Subcutaneous abdominal adipose tissue (tissue), 5 donors: ENCODE data around the gene TAOK1.

Experiments
- H3K27ac ChIP-seq: one replicate; pipeline ENCODE4 v1.7.0; 2013; ENCODE audit warnings: low read depth, mild to moderate bottlenecking, inconsistent platforms, low read length, moderate library complexity
- H3K27me3 ChIP-seq, 5 donors: one replicate each; pipeline ENCODE4 v1.7.0; 2013; ENCODE audit warnings: low read length in 5 of 5, inconsistent platforms in 1 of 5; ENCODE audit not compliant: control insufficient read depth in 5 of 5, insufficient read depth in 4 of 5
- H3K36me3 ChIP-seq, 5 donors: one replicate each; pipeline ENCODE4 v1.7.0; 2013; ENCODE audit warnings: low read length in 5 of 5; ENCODE audit not compliant: control insufficient read depth in 5 of 5, insufficient read depth in 5 of 5
- H3K4me1 ChIP-seq, 5 donors: one replicate each; pipeline ENCODE4 v1.7.0; 2013; ENCODE audit warnings: low read length in 5 of 5, mild to moderate bottlenecking in 3 of 5, moderate library complexity in 1 of 5; ENCODE audit not compliant: control insufficient read depth in 5 of 5, insufficient read depth in 5 of 5
- H3K4me3 ChIP-seq, 5 donors: one replicate each; pipeline ENCODE4 v1.7.0; 2013; ENCODE audit warnings: low read length in 5 of 5, low read depth in 1 of 5
- H3K9ac ChIP-seq, 5 donors: one replicate each; pipeline ENCODE4 v1.7.0; 2013; ENCODE audit warnings: low read length in 5 of 5, mild to moderate bottlenecking in 4 of 5, moderate library complexity in 3 of 5
- H3K9me3 ChIP-seq, 5 donors: one replicate each; pipeline ENCODE4 v1.7.0; 2013; ENCODE audit warnings: low read length in 5 of 5; ENCODE audit not compliant: control insufficient read depth in 5 of 5
- donor health status: healthy.
- donor health status: healthy.
- donor health status: healthy.
- donor health status: healthy.
- donor health status: healthy.

The TAOK1 gene

DNA sequence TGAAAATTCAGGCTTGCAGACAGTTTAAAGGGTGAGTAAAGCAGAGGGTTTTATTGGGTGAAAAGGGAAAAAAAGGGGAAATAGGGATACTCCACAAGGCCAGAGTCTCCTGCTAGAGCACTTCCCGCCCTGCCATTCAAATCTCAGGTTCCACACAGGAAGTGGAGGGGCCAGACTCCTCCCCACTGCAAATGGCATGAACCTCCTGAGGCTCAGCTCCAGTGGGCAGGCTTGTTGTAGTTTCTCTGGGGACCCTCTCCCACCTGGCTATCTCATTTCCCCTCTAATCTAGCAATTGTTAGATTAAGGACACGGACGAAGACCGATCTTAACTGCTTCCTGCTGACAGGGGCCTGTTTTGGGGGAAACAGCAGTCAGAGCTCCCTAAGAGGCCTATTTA lies 43.4 kb downstream of the TAOK1 start:
- peak overlapping the region in 3 of 5 donors; percentile 6 to 45 (median 20) for H3K9ac ChIP-seq

DNA sequence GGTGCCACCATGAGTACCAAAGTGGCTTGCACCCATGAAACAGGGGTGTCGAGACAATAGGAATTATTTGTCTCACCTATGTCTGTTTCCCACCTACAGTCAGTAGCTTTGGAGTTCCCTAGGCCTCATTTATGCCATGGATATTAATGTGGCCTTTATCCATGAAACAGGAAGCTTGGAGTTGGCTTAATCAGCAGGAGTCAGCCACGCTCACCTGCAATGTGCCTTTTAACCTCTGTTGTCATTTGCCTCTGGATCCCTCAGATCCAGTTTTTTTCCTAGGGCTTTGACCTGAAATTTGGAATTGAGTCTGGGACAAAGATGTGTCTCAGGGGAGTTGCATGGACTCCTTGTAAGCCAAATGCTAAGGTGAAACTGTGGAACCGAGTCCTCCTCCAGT lies 44.4 kb downstream of the TAOK1 start:
- Histone ChIP-seq H3K4me3 (no peak overlapping the region), H3K27me3 (no peaks in the 10 kb centered on the region), H3K4me1 (peaks cover 3 to 24% (median 18%) of the 10 kb centered on the region in 5 donors), H3K27ac (no peak overlapping the region), H3K9ac (no peak overlapping the region), H3K9me3 (no peaks in the 10 kb centered on the region), H3K36me3 (no peaks in the 10 kb centered on the region)

More for the DNA sequence above, 43.4 kb downstream of the TAOK1 start:
- no peaks in the 10 kb centered on the region for H3K36me3 ChIP-seq
- H3K27ac ChIP-seq = no peak overlapping the region
- no peaks in the 10 kb centered on the region for H3K27me3 ChIP-seq
- H3K4me3 ChIP-seq = no peak overlapping the region
- peaks cover 3 to 24% (median 18%) of the 10 kb centered on the region in 5 donors for H3K4me1 ChIP-seq
- H3K9me3 ChIP-seq = no peaks in the 10 kb centered on the region

DNA sequence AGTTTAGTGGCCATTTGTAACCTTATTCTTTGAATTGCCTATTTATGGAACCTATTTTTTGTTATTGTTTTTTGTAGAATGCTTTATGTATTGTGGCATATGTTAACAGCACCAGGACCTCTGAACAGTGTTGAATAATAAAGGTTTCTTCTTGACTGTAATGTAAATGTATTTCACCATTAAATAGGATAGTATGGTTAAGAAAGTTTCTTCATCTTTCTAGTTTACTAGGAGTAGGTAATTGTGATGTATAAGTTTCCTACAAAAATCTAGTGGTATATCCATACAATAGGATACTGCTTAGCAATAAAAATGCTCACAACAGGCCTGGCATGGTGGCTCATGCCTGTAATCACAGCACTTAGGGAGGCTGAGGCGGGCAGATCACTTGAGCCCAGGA lies 52.3 kb downstream of the TAOK1 start:
- Histone ChIP-seq H3K27ac (no peak overlapping the region), H3K4me1 (peaks cover 0 to 16% (median 12%) of the 10 kb centered on the region in 5 donors), H3K36me3 (peaks cover 0 to 3% (median 0%) of the 10 kb centered on the region in 5 donors), H3K9me3 (no peaks in the 10 kb centered on the region), H3K27me3 (no peaks in the 10 kb centered on the region), H3K9ac (no peak overlapping the region), H3K4me3 (no peak overlapping the region)

DNA sequence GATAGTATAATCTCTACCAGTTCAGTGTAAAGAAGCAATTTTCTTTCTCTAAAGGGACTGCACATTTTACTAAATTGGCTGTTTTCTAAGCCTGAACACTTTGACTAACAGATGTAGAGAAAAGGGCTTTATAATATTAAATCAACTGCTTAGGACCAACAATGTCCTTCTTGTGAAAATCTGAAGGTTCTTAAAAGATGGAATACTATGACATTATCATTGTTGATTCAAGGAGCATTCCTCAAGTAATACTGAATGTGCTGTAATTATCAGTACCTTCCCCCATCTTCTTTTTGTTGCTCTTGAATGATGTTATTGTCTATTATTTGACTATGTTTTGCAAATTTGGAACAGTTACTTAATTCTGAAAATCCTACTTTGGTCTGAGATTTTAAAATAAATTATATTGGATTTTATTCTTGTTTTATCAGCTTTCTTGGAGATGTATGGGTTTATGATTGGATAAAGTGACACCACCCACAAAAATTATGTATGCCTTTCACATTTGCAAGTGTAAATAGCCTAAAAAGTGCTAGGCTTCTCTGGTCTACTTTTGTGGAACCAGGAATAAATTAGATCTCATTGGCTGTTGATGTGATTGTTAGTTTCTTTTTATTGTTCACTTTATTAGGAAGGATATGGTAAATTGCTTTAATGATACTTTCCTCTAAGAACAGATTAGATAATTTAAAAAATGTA lies 53.0 kb downstream of the TAOK1 start:
- no peak overlapping the region for H3K4me3 ChIP-seq
- no peak overlapping the region for H3K9ac ChIP-seq
- H3K27me3 ChIP-seq = no peaks in the 10 kb centered on the region
- no peak overlapping the region for H3K27ac ChIP-seq
- H3K4me1 ChIP-seq = peaks cover 0 to 16% (median 12%) of the 10 kb centered on the region in 5 donors
- H3K36me3 ChIP-seq = peaks cover 0 to 3% (median 0%) of the 10 kb centered on the region in 5 donors
- no peaks in the 10 kb centered on the region for H3K9me3 ChIP-seq

DNA sequence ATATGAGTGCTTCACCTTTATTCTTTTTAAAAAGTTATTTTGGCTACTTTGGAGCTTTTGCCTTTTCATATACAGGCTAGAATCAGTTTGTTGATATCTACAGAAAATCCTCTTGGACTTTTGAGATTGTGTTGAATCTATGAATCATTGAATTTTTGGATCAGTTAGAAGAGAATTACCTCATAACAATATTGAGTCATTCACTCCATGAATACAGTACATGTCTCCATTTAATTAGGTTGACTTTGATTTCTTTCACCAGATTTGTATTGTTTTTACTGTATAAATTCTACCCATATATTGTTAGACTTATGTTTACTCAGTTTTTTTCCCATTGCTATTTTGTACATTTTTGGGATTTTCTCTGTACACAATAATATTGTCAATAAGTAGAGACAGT lies 54.4 kb downstream of the TAOK1 start:
- Histone ChIP-seq H3K4me3 (no peak overlapping the region), H3K9ac (no peak overlapping the region), H3K27me3 (no peaks in the 10 kb centered on the region), H3K4me1 (peaks cover 0 to 16% (median 12%) of the 10 kb centered on the region in 5 donors), H3K9me3 (no peaks in the 10 kb centered on the region), H3K36me3 (peaks cover 0 to 3% (median 0%) of the 10 kb centered on the region in 5 donors), H3K27ac (no peak overlapping the region)

DNA sequence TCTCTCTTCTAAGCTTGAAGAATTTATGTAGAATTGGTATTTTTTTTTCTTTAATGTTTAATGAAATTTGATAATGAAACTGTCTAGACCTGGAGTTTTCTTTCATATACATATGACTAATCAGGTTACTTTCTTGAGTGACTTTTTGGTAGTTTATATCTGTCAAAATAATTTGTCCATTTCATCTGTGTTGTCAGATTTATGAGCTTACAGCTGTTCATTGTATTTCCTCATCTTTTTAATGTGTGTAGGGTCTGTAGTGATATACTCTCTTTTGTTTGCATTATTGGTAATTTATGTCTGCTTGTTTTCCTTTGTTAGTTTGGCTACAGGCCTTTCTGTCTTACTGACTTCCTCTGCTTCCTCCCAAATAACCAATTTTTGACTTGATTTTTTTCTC lies 55.7 kb downstream of the TAOK1 start:
- no peak overlapping the region for H3K4me3 ChIP-seq
- peaks cover 0 to 3% (median 0%) of the 10 kb centered on the region in 5 donors for H3K36me3 ChIP-seq

DNA sequence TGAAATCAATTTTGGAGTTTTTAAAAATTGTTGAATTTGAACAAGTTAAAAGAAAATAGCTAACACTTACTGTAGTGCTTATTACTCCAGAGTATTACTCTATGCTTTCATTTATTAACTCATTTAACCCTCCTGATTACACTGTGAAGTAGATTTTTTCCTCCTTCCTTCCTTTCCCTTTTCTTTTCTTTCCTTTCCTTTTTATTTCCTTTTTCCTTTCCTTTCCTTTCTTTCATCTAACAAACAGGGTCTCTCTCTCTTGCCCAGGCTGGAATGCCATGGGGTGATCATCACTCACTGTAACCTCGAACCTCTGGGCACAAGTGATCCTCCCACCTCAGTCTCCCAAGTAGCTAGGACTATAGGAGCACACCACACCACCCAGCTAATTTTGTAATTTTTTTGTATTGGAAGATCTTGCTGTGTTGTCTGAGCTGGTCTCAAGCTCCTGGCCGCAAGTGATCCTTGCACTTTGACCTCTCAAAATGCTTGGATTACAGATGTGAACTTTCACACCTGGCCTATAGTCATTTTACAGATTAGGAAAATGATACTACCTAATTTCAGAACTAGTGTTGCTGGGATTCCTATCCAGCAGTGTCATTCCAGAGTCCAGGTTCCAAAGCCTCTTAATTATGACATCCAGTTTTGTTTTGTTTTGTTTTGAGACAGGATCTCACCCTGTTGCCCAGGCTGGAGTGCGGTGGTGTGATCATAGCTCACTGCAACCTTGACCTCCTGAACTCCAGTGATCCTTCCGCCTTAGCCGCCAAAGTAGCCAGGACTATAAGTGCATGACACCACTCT lies 59.9 kb downstream of the TAOK1 start:
- peaks cover 0 to 18% (median 13%) of the 10 kb centered on the region in 5 donors for H3K4me1 ChIP-seq
- H3K4me3 ChIP-seq = no peak overlapping the region
- no peaks in the 10 kb centered on the region for H3K9me3 ChIP-seq
- peak overlapping the region; percentile 23 for H3K27ac ChIP-seq
- H3K9ac ChIP-seq = no peak overlapping the region
- no peaks in the 10 kb centered on the region for H3K27me3 ChIP-seq
- peaks cover 6 to 26% (median 15%) of the 10 kb centered on the region in 5 donors for H3K36me3 ChIP-seq

More for the DNA sequence above, 55.7 kb downstream of the TAOK1 start:
- H3K27me3 ChIP-seq = no peaks in the 10 kb centered on the region
- no peak overlapping the region for H3K9ac ChIP-seq
- H3K9me3 ChIP-seq = no peaks in the 10 kb centered on the region
- peaks cover 0 to 23% (median 22%) of the 10 kb centered on the region in 5 donors for H3K4me1 ChIP-seq
- no peak overlapping the region for H3K27ac ChIP-seq

DNA sequence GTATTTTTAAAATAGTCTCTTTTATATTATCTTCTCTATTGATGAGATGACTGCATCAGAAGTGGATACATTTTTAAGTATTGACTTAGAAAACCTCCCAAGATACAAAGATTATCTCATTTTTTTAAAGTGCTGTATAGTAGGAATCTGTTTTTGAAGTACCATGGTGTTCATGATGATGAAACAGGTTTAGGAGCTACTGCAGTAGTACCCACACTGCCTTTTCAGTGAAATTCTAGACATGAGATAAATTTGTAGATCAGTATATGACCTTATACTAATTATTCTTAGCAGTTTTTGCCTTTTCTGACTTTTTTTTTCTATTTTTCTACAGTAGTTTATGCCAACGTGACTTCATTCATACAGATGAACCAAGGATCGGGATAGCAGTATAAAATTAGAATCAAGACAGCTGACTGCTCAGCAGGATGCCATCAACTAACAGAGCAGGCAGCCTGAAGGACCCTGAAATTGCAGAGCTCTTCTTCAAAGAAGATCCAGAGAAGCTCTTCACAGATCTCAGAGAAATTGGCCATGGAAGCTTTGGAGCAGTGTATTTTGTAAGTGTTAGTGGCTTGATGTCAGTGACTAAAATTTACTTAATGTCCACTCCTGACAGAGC lies 61.1 kb downstream of the TAOK1 start:
- peaks cover 0 to 10% (median 8%) of the 10 kb centered on the region in 5 donors for H3K4me1 ChIP-seq

DNA sequence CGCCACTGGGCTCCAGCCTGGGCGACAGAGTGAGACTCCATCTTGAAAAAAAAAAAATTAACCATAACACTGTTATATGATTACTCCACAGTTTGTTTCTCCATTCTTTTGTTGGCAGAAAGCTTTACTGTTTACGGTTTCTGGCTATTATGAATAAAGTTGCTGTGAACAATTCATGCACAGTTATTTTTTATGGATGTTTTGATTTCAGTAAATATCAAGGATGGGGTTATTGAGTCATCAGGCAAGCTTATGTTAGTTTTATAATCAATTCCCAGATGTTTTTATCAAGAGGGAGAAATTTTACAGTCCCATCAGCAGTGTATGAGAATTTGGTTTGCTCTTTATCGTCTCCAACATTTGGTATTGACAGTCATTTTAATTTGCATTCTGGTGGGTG lies 67.9 kb downstream of the TAOK1 start:
- H3K27me3 ChIP-seq = no peaks in the 10 kb centered on the region
- peaks cover 0 to 14% (median 8%) of the 10 kb centered on the region in 5 donors for H3K36me3 ChIP-seq
- H3K9me3 ChIP-seq = no peaks in the 10 kb centered on the region
- peaks cover 0 to 20% (median 8%) of the 10 kb centered on the region in 5 donors for H3K4me1 ChIP-seq
- H3K27ac ChIP-seq = no peak overlapping the region
- no peak overlapping the region for H3K4me3 ChIP-seq
- no peak overlapping the region for H3K9ac ChIP-seq

More for the DNA sequence above, 61.1 kb downstream of the TAOK1 start:
- Histone ChIP-seq H3K27me3 (no peaks in the 10 kb centered on the region), H3K27ac (no peak overlapping the region), H3K36me3 (peaks cover 10 to 28% (median 15%) of the 10 kb centered on the region in 5 donors), H3K9me3 (no peaks in the 10 kb centered on the region), H3K4me3 (no peak overlapping the region), H3K9ac (no peak overlapping the region)
